ENCODE results near the gene SLC8A2. TPM values are rescaled to one million over a fixed set of nuclear protein-coding genes. Genes with fewer than 3 reads are reported as not detected.

SLC8A2 gene
- total and polyA plus RNA-seq, 2 of the 4 experiments (the other 2 are of a cell fraction) = 0.05 TPM; not detected in 1

GRCh38 chr19:47428177-47428894 is 43.4 kb downstream of the SLC8A2 start:
- Histone ChIP-seq H3K36me3 (ENCODE audit: control insufficient read depth, insufficient read depth, low read length) (no peaks in the 10 kb centered on the region), H3K9me1 (ENCODE audit: insufficient read depth, low read length) (peaks cover 11% of the 10 kb centered on the region; the same call in 1 of the 2 replicates), H3K4me3 (ENCODE audit: insufficient read depth, low read depth, low read length) (peak overlapping the region; percentile 12; the same call in 1 of the 2 replicates), H3K27ac (ENCODE audit: insufficient read depth, low read length) (no peak overlapping the region), H4K20me1 (ENCODE audit: insufficient read depth, low read length) (peaks cover 8% of the 10 kb centered on the region), H4K8ac (ENCODE audit: low read depth in 2 of 2, low read length in 2 of 2) (peak overlapping the region in 1 of 2 experiments; percentile 43; a peak in 1 of 4 replicates), H3K4ac (ENCODE audit: low read depth, low read length) (peak overlapping the region; percentile 44; the same call in 1 of the 2 replicates), H3K4me1 (ENCODE audit: control insufficient read depth, insufficient read depth, low read length) (peaks cover 3% of the 10 kb centered on the region; the same call in 1 of the 2 replicates), H2AK9ac (replicated peaks; ENCODE audit: low read depth, low read length, poor library complexity) (peak overlapping the region; percentile 93), H3K9me3 (ENCODE audit: control insufficient read depth, insufficient read depth, low read length) (no peaks in the 10 kb centered on the region), H2AK5ac (ENCODE audit: low read depth, low read length) (no peak overlapping the region), H3K9ac (ENCODE audit: low read depth, low read length) (no peak overlapping the region; the same call in 1 of the 2 replicates), H3K23ac (ENCODE audit: low read depth, low read length) (peak overlapping the region; percentile 61), H2BK20ac (ENCODE audit: low read depth, low read length) (0 out of 2 replicates have a peak overlapping the region, but pooled peaks have one; percentile 24), H3K14ac (replicated peaks; ENCODE audit: low read depth, low read length) (peak overlapping the region; percentile 32; the same call in 1 of the 2 replicates), H3K18ac (ENCODE audit: low read depth, low read length) (no peak overlapping the region), H3K56ac (ENCODE audit: extremely low read depth, insufficient read depth, low read length) (no peak overlapping the region), H3K27me3 (ENCODE audit: control insufficient read depth, insufficient read depth, low read length) (peaks cover 10% of the 10 kb centered on the region; the same call in 1 of the 2 replicates), H4K5ac (ENCODE audit: low read depth, low read length) (no peak overlapping the region), H3K79me1 (ENCODE audit: low read depth in 1 of 2, low read length in 2 of 2) (no peaks in the 10 kb centered on the region), H2AFZ (replicated peaks; ENCODE audit: low read length, poor library complexity) (peak overlapping the region; percentile 90), H2BK5ac (ENCODE audit: low read depth, low read length, poor library complexity, severe bottlenecking) (no peak overlapping the region), H4K91ac (ENCODE audit: insufficient read depth, low read depth, low read length) (no peak overlapping the region), H3K4me2 (ENCODE audit: low read depth, low read length) (peak overlapping the region; percentile 75), H2BK120ac (ENCODE audit: low read depth, low read length) (peak overlapping the region; percentile 55; the same call in 1 of the 2 replicates), H2BK15ac (ENCODE audit: low read depth, low read length) (no peak overlapping the region)
- ChIA-PET POLR2A (ENCODE audit: unreplicated experiment) (interaction anchor here (0.6 kb wide), 1 partner anchor 1446 kb away, joined by 3 read pairs; no protein-coding TSS in a partner anchor), CTCF (interaction anchor here (0.6 to 1.7 kb wide), 6 partner anchors 9 to 279 kb away, joined by 3 to 10 read pairs (median 4); no protein-coding TSS in a partner anchor)
- BruUV-seq (replicated peaks) = no TSS peak
- dilution Hi-C loops (cut with HindIII; ENCODE audit: low sequenced_read_pairs, unreplicated experiment) = no loop called here
- TF ChIP-seq SMC3 (IDR thresholded peaks at IDR 0.05; ENCODE audit: low read depth, low read length) (no peak), MAZ (IDR thresholded peaks at IDR 0.05; ENCODE audit: borderline replicate concordance, low read depth, low read length) (peak; percentile 33; the same call in 1 of the 2 replicates), MXI1 (IDR thresholded peaks at IDR 0.05; ENCODE audit: borderline replicate concordance, low read depth, low read length) (peak; percentile 56; the same call in 1 of the 2 replicates)
- in situ Hi-C loops (cut with MboI; ENCODE audit: low sequenced_read_pairs) = no loop called here
- intact Hi-C loops (cut with micrococcal nuclease) = loop anchor here (5.0 kb wide), 1 partner anchor 169 kb away; no protein-coding TSS in a partner anchor
- DNase-seq (peak; percentile 98), ATAC-seq (ENCODE audit: low read depth) (peak; percentile 94)
- WGBS, 2 experiments (ENCODE audit: extremely low coverage in 2 of 2, insufficient read length in 1 of 2) = 2% methylated on average over 11 of the region's 27 CpGs; no CpG with 5 or more reads in 1 of the 2 experiments

All from IMR-90 (cell line).